Natural killer cell (primary cell): ENCODE measurements around the gene NANOS2. TPM values are rescaled to one million over a fixed set of nuclear protein-coding genes. Genes with fewer than 3 reads are reported as not detected.

ENCODE experiments used
- ATAC-seq, 3 donors: fragments of 150-1000 bp in 2 of 3; fragments of 200-7000 bp in 1 of 3; cut with Tn5 transposase; 1 replicate in 1 of 3; 2 replicates in 2 of 3; pipeline ENCODE4 v1.10.0; 2021; ENCODE audit warnings: mild to moderate bottlenecking in 2 of 3, moderate library complexity in 2 of 3
- DNase-seq, 2 donors: peaks; one replicate each; pipeline versions ENCODE4 v3.0.0 to v3.0.0-alpha.2; 2013 to 2021; ENCODE audit warnings: mixed read lengths in 1 of 2
- H3K27ac ChIP-seq: one replicate; pipeline ENCODE4 v1.5.1; 2013; ENCODE audit warnings: mild to moderate bottlenecking, low read length
- H3K27me3 ChIP-seq: one replicate; pipeline ENCODE4 v1.6.1; 2013; ENCODE audit warnings: low read length; ENCODE audit not compliant: control insufficient read depth, insufficient read depth
- H3K36me3 ChIP-seq: one replicate; pipeline ENCODE4 v1.6.1; 2013; ENCODE audit warnings: low read length; ENCODE audit not compliant: control insufficient read depth, insufficient read depth
- H3K4me1 ChIP-seq: one replicate; pipeline ENCODE4 v1.6.1; 2013; ENCODE audit warnings: low read length; ENCODE audit not compliant: control insufficient read depth, insufficient read depth
- H3K4me3 ChIP-seq: one replicate; pipeline ENCODE4 v1.5.1; 2013; ENCODE audit warnings: low read length
- H3K9me3 ChIP-seq: one replicate; pipeline ENCODE4 v1.6.1; 2013; ENCODE audit warnings: low read length; ENCODE audit not compliant: control insufficient read depth, insufficient read depth
- H3K27ac Mint-ChIP-seq, 2 donors: one replicate each; pipeline ENCODE4 v1.8.0; 2022; ENCODE audit warnings: mild to moderate bottlenecking in 2 of 2, mixed read lengths in 2 of 2, moderate library complexity in 1 of 2
- H3K27me3 Mint-ChIP-seq, 2 donors: one replicate each; pipeline ENCODE4 v1.8.0; 2022; ENCODE audit warnings: low read depth in 2 of 2, mixed read lengths in 2 of 2
- H3K36me3 Mint-ChIP-seq: one replicate; pipeline ENCODE4 v1.8.0; 2022; ENCODE audit warnings: mixed read lengths
- H3K4me1 Mint-ChIP-seq, 2 donors: one replicate each; pipeline ENCODE4 v1.8.0; 2022; ENCODE audit warnings: mixed read lengths in 2 of 2
- H3K4me3 Mint-ChIP-seq: one replicate; pipeline ENCODE4 v1.8.0; 2022; ENCODE audit warnings: mild to moderate bottlenecking, moderate library complexity, mixed read lengths
- H3K9me3 Mint-ChIP-seq, 2 donors: one replicate each; pipeline ENCODE4 v1.8.0; 2022; ENCODE audit warnings: mixed read lengths in 2 of 2
- WGBS: methylation state at CpG from one replicate; pipeline ENCODE4 v1.1.7; 2013; ENCODE audit warnings: missing lambda C conversion rate; ENCODE audit not compliant: insufficient coverage; 5-methylcytosine and 5-hydroxymethylcytosine counted together
- intact Hi-C: fragments of 100-400 bp; cut with micrococcal nuclease; formaldehyde crosslinking; loops from one replicate; pipeline ENCODE4 v1.14.2; 2022
- total RNA-seq, 4 donors: library from RNA; stranded (reverse); fragments of 120-200 nt in 1 of 4; gene quantifications; one replicate each; pipeline versions ENCODE4 v1.2.3 to v1.2.4, GENCODE V29; 2013 to 2022
- TF ChIP-seq, protein P1 (sequence below): fragments of 200-600 bp; IDR thresholded peaks from one replicate; pipeline ENCODE4 v1.8.0; 2022; ENCODE audit warnings: antibody characterized with exemption

The NANOS2 gene
- total RNA-seq, 3 donors from 2014 or later (not counting 1 experiment from before 2014, with no cell fraction given) = not detected

DNA sequence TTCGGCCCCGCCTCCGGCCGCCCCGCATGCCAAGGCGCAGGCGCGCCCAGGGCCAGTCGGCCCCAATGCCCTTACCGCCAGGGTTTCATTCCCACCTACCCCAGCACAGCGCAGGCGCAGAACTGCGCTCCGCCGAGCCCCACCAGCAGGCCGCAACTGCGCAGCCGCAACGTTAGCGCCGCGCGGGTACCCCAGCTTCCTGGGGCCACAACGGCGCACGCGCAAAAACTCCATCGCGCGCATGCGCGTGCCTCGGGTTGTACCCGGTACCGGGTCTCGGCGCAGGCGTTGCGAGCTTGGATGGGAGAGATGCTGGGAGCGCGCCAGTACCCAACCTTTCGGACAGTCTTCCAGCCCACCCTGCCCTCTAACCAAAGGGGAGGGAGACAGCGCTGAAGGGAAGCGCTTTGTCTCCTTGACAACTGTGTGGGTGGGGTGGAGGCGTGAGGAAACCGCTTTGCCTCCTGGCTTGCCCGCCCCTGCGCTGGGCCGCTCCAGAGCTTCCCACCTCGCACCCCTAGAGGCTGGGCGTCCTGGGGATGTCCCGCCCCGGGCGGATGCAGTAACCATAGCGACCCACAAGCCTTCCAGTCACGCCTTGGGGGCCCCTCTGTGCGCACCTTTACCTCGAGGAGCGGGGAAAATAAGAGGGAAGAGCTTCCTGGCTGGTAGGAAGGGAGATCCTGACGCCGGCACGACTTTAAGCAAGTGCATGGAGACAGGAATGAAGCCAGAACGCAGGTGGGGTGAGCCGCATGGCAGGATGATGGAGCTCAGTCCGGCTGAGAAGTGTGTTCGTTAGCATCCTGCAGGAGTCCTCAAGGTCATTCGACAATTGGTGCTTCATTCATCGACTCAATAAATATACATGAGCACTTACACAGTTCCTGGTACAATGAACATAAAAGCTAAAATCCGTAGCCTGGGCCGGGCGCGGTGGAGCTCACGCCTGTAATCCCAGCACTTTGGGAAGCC, 11.6 kb downstream of the NANOS2 start:
- Mint-ChIP-seq H3K27me3 (peaks cover 0 to 3% of the 10 kb centered on the region in 2 donors), H3K9me3 (no peaks in the 10 kb centered on the region), H3K4me1 (peaks cover 0 to 30% of the 10 kb centered on the region in 2 donors), H3K36me3 (no peaks in the 10 kb centered on the region), H3K27ac (peak overlapping the region; percentile 83 to 92), H3K4me3 (peak overlapping the region; percentile 96)
- TF ChIP-seq, protein P1, sequence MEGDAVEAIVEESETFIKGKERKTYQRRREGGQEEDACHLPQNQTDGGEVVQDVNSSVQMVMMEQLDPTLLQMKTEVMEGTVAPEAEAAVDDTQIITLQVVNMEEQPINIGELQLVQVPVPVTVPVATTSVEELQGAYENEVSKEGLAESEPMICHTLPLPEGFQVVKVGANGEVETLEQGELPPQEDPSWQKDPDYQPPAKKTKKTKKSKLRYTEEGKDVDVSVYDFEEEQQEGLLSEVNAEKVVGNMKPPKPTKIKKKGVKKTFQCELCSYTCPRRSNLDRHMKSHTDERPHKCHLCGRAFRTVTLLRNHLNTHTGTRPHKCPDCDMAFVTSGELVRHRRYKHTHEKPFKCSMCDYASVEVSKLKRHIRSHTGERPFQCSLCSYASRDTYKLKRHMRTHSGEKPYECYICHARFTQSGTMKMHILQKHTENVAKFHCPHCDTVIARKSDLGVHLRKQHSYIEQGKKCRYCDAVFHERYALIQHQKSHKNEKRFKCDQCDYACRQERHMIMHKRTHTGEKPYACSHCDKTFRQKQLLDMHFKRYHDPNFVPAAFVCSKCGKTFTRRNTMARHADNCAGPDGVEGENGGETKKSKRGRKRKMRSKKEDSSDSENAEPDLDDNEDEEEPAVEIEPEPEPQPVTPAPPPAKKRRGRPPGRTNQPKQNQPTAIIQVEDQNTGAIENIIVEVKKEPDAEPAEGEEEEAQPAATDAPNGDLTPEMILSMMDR = no peak
- Histone ChIP-seq H3K27ac (peak overlapping the region; percentile 73), H3K36me3 (peaks cover 10% of the 10 kb centered on the region), H3K27me3 (no peaks in the 10 kb centered on the region), H3K4me1 (peaks cover 22% of the 10 kb centered on the region), H3K4me3 (peak overlapping the region; percentile 56), H3K9me3 (no peaks in the 10 kb centered on the region)
- intact Hi-C loops = loop anchor here (1.0 kb wide), 2 partner anchors 17 to 40 kb away; partner anchors contain the start of genes IRF2BP1 and SYMPK
- DNase-seq (peak; percentile 99 to 100), ATAC-seq (peak; percentile 85 to 93 (median 87))
- 3% methylated on average over 70 of the region's 73 CpGs for WGBS

DNA sequence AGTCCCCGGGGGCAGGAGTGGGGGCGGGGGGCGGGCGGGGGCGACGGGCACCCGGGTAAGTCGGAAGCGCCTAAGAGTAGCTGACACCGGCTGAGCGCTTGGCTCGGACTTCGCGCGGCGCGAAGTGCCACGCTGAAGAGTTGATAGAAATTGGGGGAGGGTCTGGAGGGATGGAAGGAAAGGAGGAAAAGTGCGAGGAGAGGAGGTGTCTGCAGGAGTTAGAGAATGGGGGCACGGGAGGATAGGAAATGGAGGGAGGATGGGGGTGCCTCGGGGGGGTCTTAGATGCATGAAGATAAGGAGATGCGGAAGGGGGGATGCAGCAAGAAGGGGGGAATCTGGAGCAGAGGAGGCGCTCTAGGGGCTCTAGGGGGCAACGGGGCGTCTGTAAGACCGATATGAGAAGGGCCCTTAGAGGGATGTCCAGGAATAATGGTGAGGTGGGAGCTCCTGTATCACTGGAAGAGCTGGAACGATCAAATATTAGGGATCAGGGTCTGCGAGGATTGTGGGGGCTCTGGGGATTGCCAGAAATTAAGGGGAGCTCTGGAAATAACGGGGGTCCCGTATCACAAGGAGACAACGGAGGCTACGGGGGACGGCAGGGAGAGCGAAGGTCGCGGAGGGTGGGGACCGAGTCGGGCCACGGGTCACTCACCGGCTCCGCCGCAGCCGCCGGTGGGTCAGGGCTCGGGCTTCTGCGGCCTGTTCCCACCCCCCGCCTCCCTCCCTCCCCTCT, 12.5 kb downstream of the NANOS2 start, which contains the start of gene MYPOP:
Gene MYPOP, minus strand, starts transcription at position 702 of the 739 bp plus-strand sequence. CDS start 840 bp downstream, outside the sequence.
- intact Hi-C loops = loop anchor here (1.0 kb wide), 1 partner anchor 16 kb away; the partner anchor contains the start of gene IRF2BP1
- peaks cover 10% of the 10 kb centered on the region for H3K36me3 ChIP-seq
- H3K4me1 ChIP-seq = peaks cover 29% of the 10 kb centered on the region
- TF ChIP-seq, protein P1 = no peak
- Mint-ChIP-seq H3K27me3 (peaks cover 0 to 3% of the 10 kb centered on the region in 2 donors), H3K36me3 (no peaks in the 10 kb centered on the region), H3K9me3 (no peaks in the 10 kb centered on the region), H3K27ac (peak within 1 kb of the TSS; percentile 83 to 92), H3K4me3 (peak within 1 kb of the TSS; percentile 96), H3K4me1 (peaks cover 0 to 30% of the 10 kb centered on the region in 2 donors)
- peak within 1 kb of the TSS; percentile 56 for H3K4me3 ChIP-seq
- WGBS = under 1% methylated on average over 47 of the region's 47 CpGs
- no peaks in the 10 kb centered on the region for H3K9me3 ChIP-seq
- ATAC-seq (no peak), DNase-seq (peak in 1 of 2 donors; percentile 45)
- H3K27me3 ChIP-seq = no peaks in the 10 kb centered on the region
- H3K27ac ChIP-seq = peak within 1 kb of the TSS; percentile 73

DNA sequence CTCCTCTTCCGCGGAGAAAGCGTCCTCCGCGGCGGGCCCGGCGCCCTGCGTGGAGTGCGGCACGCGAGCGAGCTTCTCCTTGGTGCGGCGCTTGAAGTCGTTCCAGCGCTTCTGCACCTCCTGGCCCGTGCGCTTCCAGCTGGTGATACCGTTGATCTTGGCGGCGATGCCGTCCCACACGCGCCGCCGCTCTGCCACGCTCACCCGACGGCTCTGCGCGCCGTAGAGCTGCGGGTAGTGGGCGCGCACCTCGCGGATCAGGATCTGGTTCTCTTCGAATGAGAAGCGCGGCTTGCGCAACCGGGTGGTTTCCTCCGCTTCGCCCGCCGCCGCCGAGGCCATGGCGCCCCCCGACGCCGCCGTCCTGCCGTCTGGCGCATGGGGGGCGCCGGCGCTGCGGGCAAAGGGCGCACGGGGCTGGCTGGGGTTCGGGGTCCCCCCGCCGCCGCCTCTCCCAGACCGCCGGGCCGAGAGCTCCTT, 13.1 kb downstream of the NANOS2 start:
- no peaks in the 10 kb centered on the region for H3K9me3 ChIP-seq
- no peaks in the 10 kb centered on the region for H3K36me3 Mint-ChIP-seq
- peaks cover 10% of the 10 kb centered on the region for H3K36me3 ChIP-seq
- intact Hi-C loops = no loop called here
- peaks cover 29% of the 10 kb centered on the region for H3K4me1 ChIP-seq
- TF ChIP-seq, protein P1 = no peak
- H3K4me3 Mint-ChIP-seq = peak overlapping the region; percentile 49
- ATAC-seq (peak; percentile 18 to 33 (median 33)), DNase-seq (peak; percentile 51 to 70)
- no peak overlapping the region for H3K27ac ChIP-seq
- H3K4me3 ChIP-seq = peak overlapping the region; percentile 56
- peak overlapping the region in 1 of 2 donors; percentile 92 for H3K27ac Mint-ChIP-seq
- H3K4me1 Mint-ChIP-seq = peaks cover 0 to 30% of the 10 kb centered on the region in 2 donors
- H3K27me3 ChIP-seq = no peaks in the 10 kb centered on the region
- no peaks in the 10 kb centered on the region for H3K9me3 Mint-ChIP-seq
- H3K27me3 Mint-ChIP-seq = peaks cover 0 to 3% of the 10 kb centered on the region in 2 donors
- WGBS = 21% methylated on average over 69 of the region's 69 CpGs
